Stimulated activated CD8-positive, alpha-beta memory T cell treated with anti-CD3 and anti-CD28 coated beads, Interleukin-12 subunit alpha, Interleukin-12 subunit beta, amount 100 ng/mL, for 24 hours (primary cell): ENCODE data around the gene SSBP1.
"Not testable (repeated sequence)": the region's sequence is repeated elsewhere in the genome, so short reads cannot be mapped to it uniquely, and the experiment has no call there.

Experiments
- DNase-seq: peaks from one replicate; pipeline ENCODE4 v3.0.0-alpha.2; 2020; ENCODE audit errors: extremely low read depth

Gene SSBP1

DNA sequence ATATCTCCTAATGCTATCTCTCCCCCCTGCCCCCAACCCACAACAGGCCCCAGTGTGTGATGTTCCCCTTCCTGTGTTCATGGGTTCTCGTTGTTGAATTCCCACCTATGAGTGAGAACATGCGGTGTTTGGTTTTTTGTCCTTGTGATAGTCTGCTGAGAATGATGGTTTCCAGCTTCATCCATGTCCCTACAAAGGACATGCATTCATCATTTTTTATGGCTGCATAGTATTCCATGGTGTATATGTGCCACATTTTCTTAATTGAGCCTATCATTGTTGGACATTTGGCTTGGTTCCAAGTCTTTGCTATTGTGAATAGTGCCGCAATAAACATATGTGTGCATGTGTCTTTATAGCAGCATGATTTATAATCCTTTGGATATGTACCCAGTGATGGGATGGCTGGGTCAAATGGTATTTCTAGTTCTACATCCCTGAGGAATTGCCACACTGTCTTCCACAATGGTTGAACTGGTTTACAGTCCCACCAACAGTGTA lies 32.0 kb downstream of the SSBP1 start:
- DNase-seq, result not testable (repeated sequence)

DNA sequence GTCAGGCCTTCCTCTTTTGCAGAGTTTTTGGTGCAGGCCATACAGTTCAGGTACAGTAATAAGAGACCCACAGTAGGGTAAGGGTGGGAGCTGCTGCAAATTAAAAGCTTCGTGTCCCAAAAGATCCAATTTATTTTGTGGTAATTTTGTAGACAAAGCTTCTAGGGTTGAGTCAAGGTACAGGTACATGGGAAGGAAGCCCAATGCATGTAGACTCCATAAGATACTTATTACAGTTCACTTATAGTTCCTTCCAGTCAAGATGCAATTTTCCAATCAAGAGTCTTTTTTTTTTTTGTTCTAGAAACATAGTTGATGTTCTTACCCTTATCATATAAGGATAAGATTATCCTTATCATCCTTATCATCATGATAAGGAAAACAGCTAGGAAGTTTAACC lies 38.2 kb downstream of the SSBP1 start, which contains the start of gene TAS2R4:
TAS2R4 (plus strand) TSS at position 301 of the 400 bp plus-strand sequence. CDS start 1,815 bp downstream, outside the sequence.
- no peak for DNase-seq

DNA sequence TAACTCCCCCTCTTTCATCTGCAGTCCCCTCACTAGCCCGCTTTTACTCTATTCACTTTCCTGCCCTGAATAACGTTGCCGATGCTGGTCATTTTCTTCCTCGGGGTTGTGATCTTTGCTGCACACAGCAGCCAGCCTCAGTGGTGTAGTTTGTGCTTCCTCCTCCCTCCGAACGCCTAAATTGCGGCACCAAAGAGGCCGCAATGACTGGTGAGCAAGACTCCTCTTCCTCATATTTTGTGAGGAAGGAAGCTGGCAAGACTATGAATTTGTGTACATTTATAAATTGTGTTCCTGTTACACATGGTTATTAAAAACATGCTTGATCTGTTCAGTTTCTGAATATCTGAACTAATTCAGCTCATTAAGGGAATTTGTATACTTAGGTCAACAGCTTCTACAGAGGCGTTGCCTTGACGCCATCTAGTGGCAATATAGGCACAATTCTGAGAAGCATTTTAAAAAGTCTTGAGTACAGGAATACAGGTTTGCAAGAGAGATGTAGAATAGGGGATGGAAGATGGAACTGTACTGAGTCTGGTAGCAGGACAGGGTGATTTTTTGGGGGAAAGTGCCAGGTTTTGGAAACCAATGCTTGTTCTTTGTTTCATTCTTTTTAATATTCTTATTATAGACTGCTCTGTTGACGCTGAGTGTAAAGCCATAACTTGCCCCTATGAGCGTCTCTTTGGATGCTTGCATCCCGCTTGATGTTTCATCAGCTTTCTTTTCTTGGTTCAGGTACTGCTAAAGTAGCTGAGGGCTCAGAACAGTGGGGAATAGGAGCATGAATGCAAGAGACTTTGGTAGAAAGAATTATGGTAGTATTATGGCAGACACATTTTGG lies 47.8 kb downstream of the SSBP1 start:
- DNase-seq, result no peak

DNA sequence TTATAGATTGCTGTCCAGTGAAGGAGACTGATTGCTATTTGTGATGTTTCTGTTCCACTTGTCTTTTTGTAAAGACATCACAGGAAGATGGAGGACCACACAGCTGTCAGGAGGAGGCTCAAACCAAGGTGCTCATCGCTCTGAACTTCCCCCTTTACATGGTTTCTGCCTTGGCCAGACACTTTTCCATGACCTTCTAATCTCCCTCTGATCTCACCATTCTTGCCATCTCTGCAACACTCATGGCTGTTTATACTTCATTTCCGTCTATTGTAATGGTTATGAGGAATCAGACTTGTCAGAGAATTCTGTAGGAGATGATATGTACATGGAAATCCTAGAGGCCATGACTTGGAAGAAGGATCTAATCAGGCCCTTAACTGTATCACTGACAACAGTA lies 50.1 kb downstream of the SSBP1 start:
- DNase-seq, result no peak

DNA sequence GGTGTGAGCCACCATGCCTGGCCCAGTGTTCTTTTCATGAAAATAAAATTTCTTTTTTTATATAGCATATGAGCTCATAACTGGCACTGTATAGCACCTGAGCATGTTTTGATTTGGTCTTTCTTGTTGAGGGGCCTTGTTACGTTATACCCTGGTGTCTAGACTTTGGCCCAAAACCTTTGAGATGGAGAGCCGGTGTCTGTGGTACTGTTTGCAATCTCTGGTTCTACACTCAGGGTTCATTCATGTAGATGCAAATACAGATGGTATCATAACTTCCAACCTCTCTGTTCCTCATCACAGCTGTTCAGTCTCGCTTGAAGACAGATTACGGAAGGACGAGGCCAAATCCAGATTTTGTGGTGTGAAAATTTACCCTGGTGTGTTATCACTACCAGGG lies 51.8 kb downstream of the SSBP1 start, which contains the start of gene TAS2R5:
TAS2R5 (plus strand) TSS at position 301 of the 400 bp plus-strand sequence. CDS start 145 bp downstream, outside the sequence.
- no peak for DNase-seq

DNA sequence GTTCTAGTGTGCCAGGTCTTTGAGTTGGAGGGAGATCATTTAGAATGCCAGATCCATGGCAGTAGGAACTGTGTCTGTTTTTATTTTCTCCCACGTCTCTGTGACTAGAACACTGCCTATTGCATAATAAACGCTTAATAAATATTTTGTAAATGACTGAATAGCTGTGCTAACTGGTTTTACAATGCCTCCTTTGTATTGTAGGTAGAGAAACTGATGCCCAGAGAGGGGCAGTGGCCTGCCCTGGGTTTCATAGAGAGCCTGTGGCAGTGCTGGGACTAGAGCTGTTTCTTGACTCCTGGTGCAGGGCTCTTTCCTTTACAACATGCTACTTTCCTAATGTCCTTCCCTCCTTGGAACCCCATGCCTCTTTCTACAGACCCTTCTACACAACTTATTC lies 54.4 kb downstream of the SSBP1 start:
- DNase-seq, result no peak
